ENCODE measurements around the gene DMRT1. TPM values are rescaled to one million over a fixed set of nuclear protein-coding genes. Genes with fewer than 3 reads are reported as not detected.

Gene DMRT1
- total RNA-seq, 1 donor from 2014 or later = not detected

DNA sequence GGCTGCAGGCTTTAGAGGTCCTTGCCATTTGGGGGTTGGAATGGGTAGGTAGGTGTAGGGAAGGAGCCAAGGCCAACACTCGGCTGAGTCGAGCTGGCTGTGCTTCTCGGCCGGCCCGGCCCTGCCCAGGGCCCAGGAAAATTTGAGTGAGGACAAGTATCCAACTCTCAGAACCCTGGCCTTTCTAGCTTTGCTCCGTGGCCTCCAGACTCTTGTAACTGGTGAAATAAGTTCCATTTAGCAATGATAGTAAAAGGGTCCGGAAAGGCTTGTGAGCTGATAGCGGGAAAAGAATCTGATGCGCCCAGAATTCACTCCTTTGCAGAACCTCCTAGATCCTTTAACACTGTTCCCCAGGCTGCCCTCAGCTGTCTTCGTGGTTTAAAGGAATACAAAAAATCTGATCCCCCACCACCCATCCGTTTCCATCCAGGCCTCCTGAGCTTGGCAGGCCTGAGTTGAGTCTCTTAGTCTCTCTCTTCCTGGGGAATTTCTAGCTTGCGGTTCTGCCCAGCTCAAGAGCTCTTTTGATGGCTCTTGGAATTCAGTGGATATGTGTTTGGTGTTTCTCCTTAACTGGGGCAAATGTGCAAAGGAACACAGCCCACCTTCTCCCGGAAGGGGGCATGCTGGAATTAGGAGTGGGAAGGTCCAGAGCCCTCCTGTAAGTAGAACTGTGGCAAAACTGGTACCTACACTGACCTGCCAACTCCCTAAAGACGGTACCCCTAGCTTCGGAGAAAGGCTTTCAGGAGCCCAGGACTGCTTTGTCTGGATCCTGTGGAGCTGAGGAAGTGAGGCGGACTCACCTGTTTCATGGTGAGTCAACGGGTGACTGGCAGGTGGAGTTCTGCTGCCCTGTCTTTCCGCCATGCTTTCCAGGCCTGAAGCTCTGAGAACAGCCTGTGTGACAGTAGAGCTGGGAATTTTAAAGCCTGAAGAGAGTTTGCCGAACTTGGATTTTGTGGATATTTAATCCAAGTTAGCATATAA, 136.6 kb downstream of the DMRT1 start:
- no peak overlapping the region for H2AFZ ChIP-seq (ENCODE audit: low read depth, low read length)
- peaks cover 3% of the 10 kb centered on the region for H3K9me3 ChIP-seq (ENCODE audit: insufficient read depth, low read depth, low read length)
- no peaks in the 10 kb centered on the region for H3K36me3 Mint-ChIP-seq (ENCODE audit: low read depth, unreplicated experiment)
- no peak overlapping the region for H3K9ac ChIP-seq (ENCODE audit: low read length)
- peaks cover 85% of the 10 kb centered on the region for H3K27me3 Mint-ChIP-seq (ENCODE audit: low read depth, unreplicated experiment)
- H3K27me3 ChIP-seq (ENCODE audit: insufficient read depth, low read length) = peaks cover 78% of the 10 kb centered on the region
- no peak overlapping the region for H3K4me3 ChIP-seq (ENCODE audit: insufficient read depth, low read depth, low read length)
- H3K9me3 Mint-ChIP-seq (ENCODE audit: unreplicated experiment) = peaks cover 16% of the 10 kb centered on the region
- no peak for DNase-seq (ENCODE audit: low read depth)
- H3K4me1 ChIP-seq (ENCODE audit: insufficient read depth, low read length) = no peaks in the 10 kb centered on the region
- no peak for FAIRE-seq
- no peaks in the 10 kb centered on the region for H3K79me2 ChIP-seq (ENCODE audit: insufficient read depth, low read length)
- H3K27ac ChIP-seq (ENCODE audit: low read depth, low read length) = no peak overlapping the region
- no peaks in the 10 kb centered on the region for H3K4me1 Mint-ChIP-seq (ENCODE audit: low read depth, unreplicated experiment)
- H3K4me3 Mint-ChIP-seq (ENCODE audit: unreplicated experiment) = no peak overlapping the region
- no peaks in the 10 kb centered on the region for H3K36me3 ChIP-seq (ENCODE audit: insufficient read depth, low read length)
- no peak overlapping the region for H3K27ac Mint-ChIP-seq (ENCODE audit: unreplicated experiment)
- H3K4me2 ChIP-seq (ENCODE audit: low read length) = no peak overlapping the region
- no peaks in the 10 kb centered on the region for H4K20me1 ChIP-seq (ENCODE audit: insufficient read depth, low read length)
- no peak for TF ChIP-seq EZH2 (IDR thresholded peaks at IDR 0.05; ENCODE audit: insufficient read depth, low read length)
- TF ChIP-seq, protein P1, sequence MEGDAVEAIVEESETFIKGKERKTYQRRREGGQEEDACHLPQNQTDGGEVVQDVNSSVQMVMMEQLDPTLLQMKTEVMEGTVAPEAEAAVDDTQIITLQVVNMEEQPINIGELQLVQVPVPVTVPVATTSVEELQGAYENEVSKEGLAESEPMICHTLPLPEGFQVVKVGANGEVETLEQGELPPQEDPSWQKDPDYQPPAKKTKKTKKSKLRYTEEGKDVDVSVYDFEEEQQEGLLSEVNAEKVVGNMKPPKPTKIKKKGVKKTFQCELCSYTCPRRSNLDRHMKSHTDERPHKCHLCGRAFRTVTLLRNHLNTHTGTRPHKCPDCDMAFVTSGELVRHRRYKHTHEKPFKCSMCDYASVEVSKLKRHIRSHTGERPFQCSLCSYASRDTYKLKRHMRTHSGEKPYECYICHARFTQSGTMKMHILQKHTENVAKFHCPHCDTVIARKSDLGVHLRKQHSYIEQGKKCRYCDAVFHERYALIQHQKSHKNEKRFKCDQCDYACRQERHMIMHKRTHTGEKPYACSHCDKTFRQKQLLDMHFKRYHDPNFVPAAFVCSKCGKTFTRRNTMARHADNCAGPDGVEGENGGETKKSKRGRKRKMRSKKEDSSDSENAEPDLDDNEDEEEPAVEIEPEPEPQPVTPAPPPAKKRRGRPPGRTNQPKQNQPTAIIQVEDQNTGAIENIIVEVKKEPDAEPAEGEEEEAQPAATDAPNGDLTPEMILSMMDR (IDR thresholded peaks at IDR 0.05; ENCODE audit: insufficient read depth, low read depth, low read length) = no peak

DNA sequence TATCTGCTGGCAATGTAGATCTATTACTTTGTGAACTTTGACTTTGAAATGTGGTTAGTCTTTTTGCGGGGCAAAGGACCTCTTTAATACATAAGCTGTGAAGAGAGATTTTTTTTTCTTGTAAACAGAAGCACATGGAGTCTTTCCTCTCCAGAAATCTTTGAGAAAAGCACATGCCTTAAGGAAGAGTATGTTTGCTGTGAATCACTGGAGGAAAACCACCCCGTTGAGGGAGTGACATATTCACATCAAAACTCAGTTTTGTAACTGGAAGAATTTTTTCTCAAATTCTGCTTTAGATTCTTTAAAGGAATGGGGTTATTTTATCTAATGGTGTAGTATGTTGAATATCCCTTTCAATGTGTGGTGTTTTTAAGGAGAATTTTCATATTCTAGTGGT, 138.5 kb downstream of the DMRT1 start:
- Mint-ChIP-seq H3K9me3 (ENCODE audit: unreplicated experiment) (peaks cover 6% of the 10 kb centered on the region), H3K36me3 (ENCODE audit: low read depth, unreplicated experiment) (no peaks in the 10 kb centered on the region), H3K4me3 (ENCODE audit: unreplicated experiment) (no peak overlapping the region), H3K27ac (ENCODE audit: unreplicated experiment) (no peak overlapping the region), H3K4me1 (ENCODE audit: low read depth, unreplicated experiment) (no peaks in the 10 kb centered on the region), H3K27me3 (ENCODE audit: low read depth, unreplicated experiment) (peaks cover 78% of the 10 kb centered on the region)
- no peaks in the 10 kb centered on the region for H3K9me3 ChIP-seq (ENCODE audit: insufficient read depth, low read depth, low read length)
- no peak for TF ChIP-seq EZH2 (IDR thresholded peaks at IDR 0.05; ENCODE audit: insufficient read depth, low read length)
- TF ChIP-seq, protein P1 (IDR thresholded peaks at IDR 0.05; ENCODE audit: insufficient read depth, low read depth, low read length) = no peak
- FAIRE-seq (no peak), DNase-seq (ENCODE audit: low read depth) (no peak)
- no peaks in the 10 kb centered on the region for H4K20me1 ChIP-seq (ENCODE audit: insufficient read depth, low read length)
- H3K27ac ChIP-seq (ENCODE audit: low read depth, low read length) = no peak overlapping the region
- no peak overlapping the region for H3K4me3 ChIP-seq (ENCODE audit: insufficient read depth, low read depth, low read length)
- H3K27me3 ChIP-seq (ENCODE audit: insufficient read depth, low read length) = peaks cover 64% of the 10 kb centered on the region
- no peaks in the 10 kb centered on the region for H3K36me3 ChIP-seq (ENCODE audit: insufficient read depth, low read length)
- no peak overlapping the region for H3K9ac ChIP-seq (ENCODE audit: low read length)
- H3K4me1 ChIP-seq (ENCODE audit: insufficient read depth, low read length) = no peaks in the 10 kb centered on the region
- H3K4me2 ChIP-seq (ENCODE audit: low read length) = no peak overlapping the region
- H3K79me2 ChIP-seq (ENCODE audit: insufficient read depth, low read length) = no peaks in the 10 kb centered on the region
- no peak overlapping the region for H2AFZ ChIP-seq (ENCODE audit: low read depth, low read length)

DNA sequence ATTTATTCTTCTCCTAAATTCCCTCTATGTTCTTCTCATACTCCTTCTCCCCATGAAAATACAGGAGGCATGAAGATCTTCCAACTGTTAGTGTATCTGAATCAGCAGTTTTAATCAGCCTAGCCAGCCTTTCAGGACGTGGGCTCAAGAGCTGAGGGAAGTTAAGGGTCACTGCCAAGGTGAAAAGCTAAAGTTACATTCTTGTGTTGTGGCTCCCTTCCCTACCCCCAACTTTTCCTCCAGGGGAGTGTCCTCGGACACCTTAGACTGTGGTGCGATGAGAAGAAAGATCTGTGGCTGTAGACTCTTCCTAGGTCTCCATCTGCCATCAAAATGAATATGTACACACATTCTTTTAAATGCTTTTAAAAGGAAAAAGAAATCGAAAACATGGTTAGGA, 139.1 kb downstream of the DMRT1 start:
- Histone ChIP-seq H3K27me3 (ENCODE audit: insufficient read depth, low read length) (peaks cover 58% of the 10 kb centered on the region), H3K27ac (ENCODE audit: low read depth, low read length) (no peak overlapping the region), H4K20me1 (ENCODE audit: insufficient read depth, low read length) (no peaks in the 10 kb centered on the region), H3K4me2 (ENCODE audit: low read length) (no peak overlapping the region), H3K4me3 (ENCODE audit: insufficient read depth, low read depth, low read length) (no peak overlapping the region), H2AFZ (ENCODE audit: low read depth, low read length) (no peak overlapping the region), H3K4me1 (ENCODE audit: insufficient read depth, low read length) (no peaks in the 10 kb centered on the region), H3K9me3 (ENCODE audit: insufficient read depth, low read depth, low read length) (no peaks in the 10 kb centered on the region), H3K9ac (ENCODE audit: low read length) (no peak overlapping the region), H3K79me2 (ENCODE audit: insufficient read depth, low read length) (no peaks in the 10 kb centered on the region), H3K36me3 (ENCODE audit: insufficient read depth, low read length) (no peaks in the 10 kb centered on the region)
- TF ChIP-seq, protein P1 (IDR thresholded peaks at IDR 0.05; ENCODE audit: insufficient read depth, low read depth, low read length) = no peak
- TF ChIP-seq EZH2 (IDR thresholded peaks at IDR 0.05; ENCODE audit: insufficient read depth, low read length) = no peak
- FAIRE-seq = no peak
- DNase-seq (ENCODE audit: low read depth) = no peak
- H3K4me1 Mint-ChIP-seq (ENCODE audit: low read depth, unreplicated experiment) = no peaks in the 10 kb centered on the region
- no peaks in the 10 kb centered on the region for H3K36me3 Mint-ChIP-seq (ENCODE audit: low read depth, unreplicated experiment)
- peaks cover 6% of the 10 kb centered on the region for H3K9me3 Mint-ChIP-seq (ENCODE audit: unreplicated experiment)
- H3K27me3 Mint-ChIP-seq (ENCODE audit: low read depth, unreplicated experiment) = peaks cover 75% of the 10 kb centered on the region
- H3K4me3 Mint-ChIP-seq (ENCODE audit: unreplicated experiment) = no peak overlapping the region
- no peak overlapping the region for H3K27ac Mint-ChIP-seq (ENCODE audit: unreplicated experiment)
